Measurements from ENCODE around the gene PRSS27. TPM values are rescaled to one million over a fixed set of nuclear protein-coding genes. Genes with fewer than 3 reads are reported as not detected.
"Not testable (repeated sequence)": the region's sequence is repeated elsewhere in the genome, so short reads cannot be mapped to it uniquely, and the experiment has no call there.

PRSS27 gene
- total RNA-seq, 1 experiment from 2014 or later, result 0.24 TPM

GRCh38 chr16:2704166-2704982 is 15.7 kb downstream of the PRSS27 start:
- in situ Hi-C loops (cut with HindIII; ENCODE audit: low pct_unique_long_range_greater_than_20kb, low sequenced_read_pairs), result no loop called here
- DNase-seq (ENCODE audit: low read depth, low spot score), result no peak

DNA sequence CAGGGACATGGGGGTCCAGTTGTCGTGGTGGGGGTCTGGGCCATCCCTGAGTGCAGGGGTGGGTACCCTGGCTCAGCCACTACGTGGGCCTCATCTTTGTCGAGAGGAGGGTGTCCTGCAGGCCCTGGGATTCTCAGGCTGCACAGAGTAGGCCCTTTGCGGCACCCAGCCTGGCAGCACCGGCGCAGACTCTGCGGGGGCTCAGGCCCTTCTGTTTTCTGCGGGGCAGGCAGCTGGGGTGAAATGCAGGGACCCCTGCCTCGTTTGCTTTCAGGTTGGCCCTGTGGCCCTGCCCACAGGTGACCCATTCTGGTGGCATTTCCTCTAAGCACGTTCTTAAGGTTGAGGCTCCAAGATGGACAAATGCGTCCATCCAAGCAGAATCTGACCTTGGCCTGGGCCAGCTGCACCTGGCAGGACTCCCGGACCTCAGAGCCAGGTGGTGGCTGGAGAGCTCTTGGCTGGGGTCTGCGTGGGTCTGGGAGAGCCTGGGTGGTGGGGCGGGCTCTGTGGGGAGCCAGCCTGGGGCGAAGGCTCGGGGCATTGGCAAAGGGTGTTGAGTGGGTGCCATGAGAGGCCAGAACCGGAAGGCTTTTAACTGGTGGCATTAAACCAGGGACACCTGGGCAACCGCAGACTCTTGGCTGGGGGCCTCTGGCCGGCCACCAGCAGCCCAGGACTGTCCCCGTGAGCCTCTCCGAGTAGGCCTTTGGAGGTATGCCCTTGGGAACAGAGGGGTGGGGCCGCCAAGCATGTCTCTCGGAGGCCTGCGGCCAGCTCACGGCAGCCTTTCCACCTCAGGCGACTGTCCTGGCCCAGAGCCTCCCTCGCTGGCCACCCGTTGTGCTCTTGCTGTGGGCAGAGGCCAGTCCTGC is 16.9 kb downstream of the PRSS27 start:
- in situ Hi-C loops (cut with HindIII; ENCODE audit: low pct_unique_long_range_greater_than_20kb, low sequenced_read_pairs), result no loop called here
- no peak for DNase-seq (ENCODE audit: low read depth, low spot score)

GRCh38 chr16:2702438-2702825 is 17.6 kb downstream of the PRSS27 start:
- in situ Hi-C loops (cut with HindIII; ENCODE audit: low pct_unique_long_range_greater_than_20kb, low sequenced_read_pairs), result no loop called here
- DNase-seq (ENCODE audit: low read depth, low spot score), result no peak

DNA sequence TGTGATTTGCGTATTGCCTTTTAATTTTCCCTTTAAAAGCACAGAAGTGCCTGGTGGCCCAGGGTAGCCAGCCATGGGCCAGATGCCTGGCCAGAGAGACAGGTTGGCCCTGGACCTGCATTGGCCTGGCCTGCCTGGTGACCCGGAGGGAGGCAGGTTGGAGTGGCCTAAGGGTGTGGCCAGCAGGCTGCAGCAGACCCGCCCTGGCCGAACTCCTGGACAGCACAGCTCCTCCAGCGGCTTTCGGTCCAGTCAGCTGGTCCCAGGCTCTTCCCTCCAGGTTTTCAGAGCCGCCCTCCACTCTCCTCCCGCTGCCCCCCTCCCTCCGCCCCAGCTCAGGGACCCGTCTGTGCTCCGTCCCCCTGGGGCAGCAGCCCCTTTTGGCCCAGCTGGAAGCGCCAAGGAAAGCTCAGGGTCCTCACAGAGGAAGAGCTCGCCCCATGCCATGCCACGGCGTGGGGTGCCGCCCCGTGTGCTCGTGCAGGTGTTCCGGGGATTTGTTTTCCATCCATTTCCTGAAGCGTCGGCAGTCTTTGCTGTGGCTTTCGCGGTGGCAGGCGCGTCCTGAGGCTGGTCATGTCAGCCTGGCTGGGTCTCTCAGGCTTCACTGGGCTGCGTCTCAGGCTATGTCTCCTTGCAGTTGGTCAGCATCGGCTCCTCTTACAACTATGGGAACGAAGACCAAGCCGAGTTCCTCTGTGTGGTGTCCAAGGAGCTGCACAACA is 18.1 kb downstream of the PRSS27 start:
- DNase-seq (ENCODE audit: low read depth, low spot score), result no peak
- in situ Hi-C loops (cut with HindIII; ENCODE audit: low pct_unique_long_range_greater_than_20kb, low sequenced_read_pairs), result no loop called here

GRCh38 chr16:2701272-2701671 is 18.8 kb downstream of the PRSS27 start:
- in situ Hi-C loops (cut with HindIII; ENCODE audit: low pct_unique_long_range_greater_than_20kb, low sequenced_read_pairs), result no loop called here
- DNase-seq (ENCODE audit: low read depth, low spot score), result no peak

DNA sequence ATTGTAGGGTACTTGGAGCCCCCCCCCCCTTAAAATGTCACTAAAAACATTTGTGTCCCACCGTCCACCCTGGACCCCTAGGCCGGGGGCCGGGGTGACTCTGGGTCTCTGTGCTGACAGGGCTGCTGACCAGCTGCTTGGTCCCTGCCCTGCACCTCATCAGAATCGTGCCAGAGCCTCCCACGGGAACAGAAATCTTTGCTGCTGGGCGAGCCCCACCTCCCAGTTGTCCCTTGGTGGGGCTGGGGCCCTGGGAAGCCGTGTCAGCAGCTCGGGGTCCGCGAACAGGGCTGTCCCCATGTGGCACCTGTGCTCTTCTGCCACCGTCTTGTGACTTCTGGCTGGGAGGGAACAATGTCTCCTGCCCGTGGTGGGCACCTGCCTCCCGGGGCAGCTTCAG is 19.2 kb downstream of the PRSS27 start:
- no peak for DNase-seq (ENCODE audit: low read depth, low spot score)
- in situ Hi-C loops (cut with HindIII; ENCODE audit: low pct_unique_long_range_greater_than_20kb, low sequenced_read_pairs), result no loop called here

DNA sequence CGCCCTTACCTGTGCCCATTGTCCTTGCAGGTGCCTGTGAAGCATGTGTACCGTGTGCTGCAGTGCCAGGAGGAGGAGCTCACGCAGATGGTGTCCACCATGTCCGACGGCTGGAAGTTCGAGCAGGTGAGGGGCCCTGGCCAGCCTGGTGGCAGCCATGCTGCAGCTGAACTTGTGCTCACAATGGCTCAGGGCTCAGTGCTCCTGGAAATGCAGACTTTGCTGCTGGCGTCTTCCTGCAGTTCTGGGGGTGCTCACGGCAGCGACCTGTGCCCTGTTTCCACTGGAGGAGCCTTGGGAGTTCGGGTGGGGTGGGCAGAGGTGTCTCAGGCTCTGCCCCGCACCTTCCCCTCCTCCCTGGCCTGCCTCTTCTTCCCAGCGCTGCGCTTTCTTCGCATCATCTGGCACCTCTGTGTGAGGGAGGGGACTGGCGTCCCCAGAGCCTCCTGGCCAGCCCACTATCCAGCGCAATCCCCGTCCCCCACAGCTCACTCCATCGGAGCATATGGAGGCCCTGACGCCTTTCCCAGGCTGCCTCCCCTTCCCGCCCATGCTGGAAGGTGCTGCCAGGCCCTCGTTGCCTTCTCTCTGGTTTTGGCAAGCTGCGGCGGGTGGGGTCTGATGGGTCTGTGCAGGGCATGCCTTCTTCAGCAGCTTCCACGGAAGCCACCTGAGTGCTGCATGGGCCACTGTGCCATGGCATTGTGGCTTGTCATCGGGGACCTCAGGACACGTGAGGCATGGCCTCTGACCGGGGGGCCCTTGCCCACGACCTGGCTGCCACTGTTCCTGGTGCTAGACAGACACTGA is 20.0 kb downstream of the PRSS27 start:
- no peak for DNase-seq (ENCODE audit: low read depth, low spot score)
- in situ Hi-C loops (cut with HindIII; ENCODE audit: low pct_unique_long_range_greater_than_20kb, low sequenced_read_pairs), result no loop called here

DNA sequence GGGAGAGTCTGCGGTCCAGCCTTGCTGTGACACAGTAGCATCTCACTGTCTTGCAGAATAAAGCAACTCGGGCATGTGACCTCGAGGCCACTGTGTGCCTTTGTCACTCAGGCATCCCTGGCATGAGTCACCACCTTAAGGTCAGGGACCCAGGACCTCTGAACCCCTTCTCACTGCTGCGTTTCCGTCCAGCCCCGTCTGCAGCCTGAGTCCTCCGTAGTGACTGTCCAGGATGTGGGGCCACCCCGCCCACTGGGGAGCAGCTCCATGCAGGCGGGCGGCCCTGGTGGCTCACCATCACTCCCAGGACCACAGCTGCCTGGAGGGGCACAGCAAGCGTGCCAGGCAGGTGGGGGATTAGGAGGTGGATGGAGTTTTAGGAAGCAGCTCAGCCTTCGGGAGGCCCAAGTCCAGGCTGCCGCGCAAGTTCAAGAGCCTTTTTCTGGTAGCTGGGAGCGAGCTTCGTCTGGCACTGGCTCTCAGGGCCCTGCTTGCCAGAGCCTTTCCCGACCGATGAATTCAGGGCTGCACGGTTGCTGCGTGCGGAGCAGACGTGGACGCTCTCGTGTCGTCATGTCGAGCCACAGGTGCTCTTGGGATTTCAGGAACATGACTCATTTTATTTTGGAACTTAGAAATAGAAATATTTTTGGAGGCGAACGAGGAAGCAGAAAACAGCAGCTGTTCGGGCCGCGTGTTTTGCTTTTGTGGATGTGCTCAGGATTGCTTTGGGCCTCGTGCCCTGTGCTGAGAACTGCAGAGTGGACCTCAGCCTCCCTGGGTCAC is 20.9 kb downstream of the PRSS27 start:
- in situ Hi-C loops (cut with HindIII; ENCODE audit: low pct_unique_long_range_greater_than_20kb, low sequenced_read_pairs), result no loop called here
- DNase-seq (ENCODE audit: low read depth, low spot score), result no peak

GRCh38 chr16:2698103-2698870 is 21.7 kb downstream of the PRSS27 start:
- no peak for DNase-seq (ENCODE audit: low read depth, low spot score)
- in situ Hi-C loops (cut with HindIII; ENCODE audit: low pct_unique_long_range_greater_than_20kb, low sequenced_read_pairs), result no loop called here

DNA sequence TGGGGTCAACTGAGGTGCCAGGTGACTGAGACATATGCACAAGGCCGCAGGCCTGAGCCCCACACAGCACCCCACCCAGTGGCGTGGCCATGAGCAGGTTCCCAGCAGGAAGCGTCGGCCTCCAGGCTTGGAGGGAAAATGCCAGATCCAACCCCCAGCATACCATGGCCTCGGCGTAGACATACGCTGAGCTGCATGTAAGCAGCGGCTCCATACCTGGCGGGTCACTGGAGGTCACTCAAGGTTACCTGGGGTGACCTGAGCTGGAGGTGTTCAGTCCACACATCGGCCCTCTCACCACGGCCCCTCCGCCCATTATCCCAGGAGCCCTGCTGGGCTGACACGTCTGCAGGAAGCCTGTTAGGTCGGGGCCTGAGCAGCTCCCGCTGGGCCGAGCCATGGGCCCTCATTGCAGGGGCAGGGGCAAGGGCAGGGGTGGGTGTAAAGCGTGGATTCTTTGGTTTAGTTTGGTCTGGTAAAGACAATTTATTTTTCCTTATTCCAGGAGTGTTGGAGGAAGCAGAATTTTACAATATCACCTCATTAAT is 22.5 kb downstream of the PRSS27 start:
- in situ Hi-C loops (cut with HindIII; ENCODE audit: low pct_unique_long_range_greater_than_20kb, low sequenced_read_pairs), result no loop called here

GRCh38 chr16:2696601-2697250 is 23.3 kb downstream of the PRSS27 start:
- DNase-seq (ENCODE audit: low read depth, low spot score); in situ Hi-C loops (cut with HindIII; ENCODE audit: low pct_unique_long_range_greater_than_20kb, low sequenced_read_pairs): not testable (repeated sequence)

More for the DNA sequence above, 22.5 kb downstream of the PRSS27 start:
- no peak for DNase-seq (ENCODE audit: low read depth, low spot score)

- in situ Hi-C loops (cut with HindIII; ENCODE audit: low pct_unique_long_range_greater_than_20kb, low sequenced_read_pairs), result no loop called here
- DNase-seq (ENCODE audit: low read depth, low spot score), result peak; percentile 6
Observed at GRCh38 chr16:2692948-2693651, 26.9 kb downstream of the PRSS27 start.

DNA sequence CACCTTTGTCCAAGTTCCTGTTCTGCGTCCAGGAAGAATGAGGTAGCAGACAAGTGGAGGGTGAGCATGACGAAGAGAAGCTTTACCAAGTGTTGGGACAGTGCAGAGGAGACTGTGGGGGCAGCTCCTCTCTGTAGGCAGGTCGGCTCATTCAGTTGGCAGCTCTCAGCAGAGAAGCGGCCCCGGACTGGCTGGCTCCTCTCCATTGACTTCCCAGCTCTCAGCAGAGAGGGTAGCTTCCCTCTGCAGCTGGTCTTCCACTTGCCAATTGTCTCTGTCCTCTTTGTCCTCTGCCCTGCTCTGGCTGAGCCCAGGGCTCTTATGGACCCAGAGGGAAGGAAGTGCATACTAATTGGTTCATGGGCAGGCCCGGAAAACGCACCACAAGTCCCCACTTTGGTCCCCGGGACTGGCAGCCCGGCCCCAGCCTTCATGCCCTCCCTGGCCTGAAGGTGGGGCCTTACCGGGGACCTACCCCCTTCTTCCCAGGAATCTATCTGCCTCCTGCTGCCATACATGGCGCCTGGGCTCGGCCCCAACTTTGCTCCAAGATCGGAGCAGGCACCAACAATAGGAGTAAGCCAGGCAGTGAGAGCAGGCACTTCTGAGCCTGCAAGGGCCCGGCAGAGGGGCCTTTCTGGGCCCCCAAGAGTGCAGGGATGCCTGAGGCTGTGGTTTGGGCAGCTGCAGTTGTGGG is 27.6 kb downstream of the PRSS27 start:
- no peak for DNase-seq (ENCODE audit: low read depth, low spot score)
- in situ Hi-C loops (cut with HindIII; ENCODE audit: low pct_unique_long_range_greater_than_20kb, low sequenced_read_pairs), result no loop called here

DNA sequence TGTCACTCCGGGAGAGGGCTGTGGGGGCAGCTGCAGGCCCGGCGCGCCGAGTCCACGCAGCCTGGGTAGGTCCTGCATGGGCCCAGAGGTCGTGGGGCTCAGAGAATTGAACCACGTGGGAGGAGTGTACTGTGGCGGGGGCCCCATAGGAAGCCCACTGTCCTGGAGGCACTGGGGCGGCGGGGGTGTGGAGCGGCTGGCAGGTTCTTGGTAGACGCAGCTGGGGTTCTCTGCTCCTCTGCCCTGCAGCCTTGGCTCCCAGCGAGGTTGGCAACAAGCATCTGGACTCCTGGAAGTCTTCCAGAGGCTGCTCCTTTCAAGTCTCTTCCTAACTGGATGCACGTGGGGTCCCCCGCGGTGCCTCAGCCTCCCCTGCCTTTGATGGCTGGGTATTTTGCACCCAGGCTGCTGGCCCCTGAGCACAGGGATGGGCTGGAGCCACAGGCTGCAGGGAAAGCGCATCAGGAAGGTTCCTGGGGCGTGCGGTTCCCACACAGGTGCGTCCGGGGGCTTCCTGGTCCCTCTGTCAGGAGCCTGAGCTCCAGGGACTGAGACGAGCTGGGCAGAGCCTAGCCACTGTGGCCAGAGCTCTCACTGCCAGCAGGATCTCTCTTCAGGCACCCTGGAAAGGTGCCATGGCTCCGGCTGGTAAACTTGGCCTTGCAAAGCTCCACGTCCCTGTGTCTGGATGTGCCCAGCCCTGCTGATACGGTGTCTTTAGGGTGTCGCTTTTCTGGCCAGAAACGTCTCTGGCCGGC is 28.4 kb downstream of the PRSS27 start:
- in situ Hi-C loops (cut with HindIII; ENCODE audit: low pct_unique_long_range_greater_than_20kb, low sequenced_read_pairs), result no loop called here
- no peak for DNase-seq (ENCODE audit: low read depth, low spot score)
